ENCODE data around the gene HSD17B13. TPM values are rescaled to one million over a fixed set of nuclear protein-coding genes. Genes with fewer than 3 reads are reported as not detected.

Gene HSD17B13
- total and polyA plus RNA-seq, 9 donors = 0.23 to 0.69 (median 0.36) TPM

- WGBS, 3 donors = 69 to 71% (median 70%) methylated on average over 1 of the region's 1 CpG
- Histone ChIP-seq H3K36me3 (no peaks in the 10 kb centered on the region), H3K4me3 (no peak overlapping the region), H3K9me3 (no peaks in the 10 kb centered on the region), H3K27me3 (no peaks in the 10 kb centered on the region), H3K4me1 (ENCODE audit: insufficient read depth) (no peaks in the 10 kb centered on the region), H3K27ac (no peak overlapping the region)
- intact Hi-C loops (cut with DNase I) = no loop called here
- no peak for DNase-seq
- TF ChIP-seq POLR2A (IDR thresholded peaks at IDR 0.05) (no peak), CTCF (IDR thresholded peaks at IDR 0.05) (no peak), EP300 (IDR thresholded peaks at IDR 0.05) (no peak)
These were observed 41.1 kb downstream of the HSD17B13 start for GRCh38 chr4:87281603-87282002.

GRCh38 chr4:87278335-87278794 lies 44.3 kb downstream of the HSD17B13 start:
- DNase-seq = no peak
- H3K9me3 ChIP-seq = no peaks in the 10 kb centered on the region
- intact Hi-C loops (cut with DNase I) = no loop called here
- H3K4me1 ChIP-seq (ENCODE audit: insufficient read depth) = no peaks in the 10 kb centered on the region
- no peak overlapping the region for H3K4me3 ChIP-seq
- 37 to 50% (median 44%) methylated on average over 3 of the region's 3 CpGs for WGBS, 3 donors
- no peaks in the 10 kb centered on the region for H3K36me3 ChIP-seq
- H3K27me3 ChIP-seq = no peaks in the 10 kb centered on the region
- no peak for TF ChIP-seq CTCF (IDR thresholded peaks at IDR 0.05)
- H3K27ac ChIP-seq = no peak overlapping the region

- Histone ChIP-seq H3K4me1 (ENCODE audit: insufficient read depth) (no peaks in the 10 kb centered on the region), H3K27ac (no peak overlapping the region), H3K4me3 (no peak overlapping the region), H3K36me3 (no peaks in the 10 kb centered on the region), H3K9me3 (no peaks in the 10 kb centered on the region), H3K27me3 (no peaks in the 10 kb centered on the region)
- TF ChIP-seq POLR2A (IDR thresholded peaks at IDR 0.05) = no peak
- TF ChIP-seq CTCF (IDR thresholded peaks at IDR 0.05) = no peak
- no peak for TF ChIP-seq EP300 (IDR thresholded peaks at IDR 0.05)
- intact Hi-C loops (cut with DNase I) = no loop called here
- no peak for DNase-seq
- WGBS, 3 donors = 94 to 96% (median 96%) methylated on average over 2 of the region's 2 CpGs
These were observed 47.4 kb downstream of the HSD17B13 start for GRCh38 chr4:87275311-87275710.

GRCh38 chr4:87274803-87275202 lies 47.9 kb downstream of the HSD17B13 start:
- H3K4me1 ChIP-seq (ENCODE audit: insufficient read depth) = no peaks in the 10 kb centered on the region
- H3K36me3 ChIP-seq = no peaks in the 10 kb centered on the region
- H3K9me3 ChIP-seq = no peaks in the 10 kb centered on the region
- H3K27ac ChIP-seq = no peak overlapping the region
- H3K27me3 ChIP-seq = no peaks in the 10 kb centered on the region
- no peak for TF ChIP-seq EP300 (IDR thresholded peaks at IDR 0.05)
- no peak for TF ChIP-seq POLR2A (IDR thresholded peaks at IDR 0.05)
- TF ChIP-seq CTCF (IDR thresholded peaks at IDR 0.05) = no peak
- DNase-seq = no peak
- intact Hi-C loops (cut with DNase I) = no loop called here
- no peak overlapping the region for H3K4me3 ChIP-seq

GRCh38 chr4:87274327-87274726 lies 48.4 kb downstream of the HSD17B13 start:
- no peaks in the 10 kb centered on the region for H3K4me1 ChIP-seq (ENCODE audit: insufficient read depth)
- H3K27ac ChIP-seq = no peak overlapping the region
- intact Hi-C loops (cut with DNase I) = no loop called here

More at GRCh38 chr4:87274327-87274726, 48.4 kb downstream of the HSD17B13 start:
- DNase-seq = no peak
- TF ChIP-seq CTCF (IDR thresholded peaks at IDR 0.05) (no peak), EP300 (IDR thresholded peaks at IDR 0.05) (no peak), POLR2A (IDR thresholded peaks at IDR 0.05) (no peak)
- Histone ChIP-seq H3K4me3 (no peak overlapping the region), H3K27me3 (no peaks in the 10 kb centered on the region), H3K36me3 (no peaks in the 10 kb centered on the region), H3K9me3 (no peaks in the 10 kb centered on the region)

Measured in ovary (tissue), 9 donors.